CD14-positive monocyte (primary cell): ENCODE measurements around the gene CCDC33. TPM values are rescaled to one million over a fixed set of nuclear protein-coding genes. Genes with fewer than 3 reads are reported as not detected.

ENCODE experiments used
- DNase-seq, 3 donors: peaks; one replicate each; pipeline ENCODE4 v3.0.0-alpha.2; 2011 to 2022
- H2AFZ ChIP-seq: 2 replicates; pipeline ENCODE4 v1.6.0; 2012; ENCODE audit warnings: mild to moderate bottlenecking, low read depth, low read length, inconsistent platforms; ENCODE audit not compliant: insufficient read depth, poor library complexity, severe bottlenecking
- H3K27ac ChIP-seq, 2 donors: 1 replicate in 1 of 2; 2 replicates in 1 of 2; pipeline ENCODE4 v1.5.1; 2012 to 2013; ENCODE audit warnings: low read length in 2 of 2, control low read depth in 1 of 2, inconsistent platforms in 1 of 2, low read depth in 1 of 2, mild to moderate bottlenecking in 1 of 2
- H3K27me3 ChIP-seq, 2 donors: one replicate each; pipeline versions ENCODE4 v1.6.0 to v1.6.1; 2011 to 2013; ENCODE audit warnings: low read length in 2 of 2; ENCODE audit not compliant: control insufficient read depth in 2 of 2, insufficient read depth in 2 of 2
- H3K36me3 ChIP-seq, 2 donors: replicated peaks in 1 of 2; 1 replicate in 1 of 2; 2 replicates in 1 of 2; pipeline versions ENCODE4 v1.5.1 to v1.6.1; 2012 to 2013; ENCODE audit warnings: low read length in 2 of 2, control low read depth in 1 of 2, inconsistent platforms in 1 of 2, mild to moderate bottlenecking in 1 of 2; ENCODE audit not compliant: insufficient read depth in 2 of 2, control insufficient read depth in 1 of 2
- H3K4me1 ChIP-seq, 2 donors: 1 replicate in 1 of 2; 2 replicates in 1 of 2; pipeline versions ENCODE4 v1.5.1 to v1.6.1; 2012 to 2013; ENCODE audit warnings: low read length in 2 of 2, control low read depth in 1 of 2, inconsistent platforms in 1 of 2, mild to moderate bottlenecking in 1 of 2, moderate library complexity in 1 of 2; ENCODE audit not compliant: insufficient read depth in 2 of 2, control insufficient read depth in 1 of 2
- H3K4me2 ChIP-seq: replicated peaks from 2 replicates; pipeline ENCODE3; 2012; ENCODE audit warnings: low read length, moderate library complexity, mild to moderate bottlenecking; ENCODE audit not compliant: poor library complexity, severe bottlenecking; ENCODE audit errors: extremely low read depth
- H3K4me3 ChIP-seq, 3 experiments: fragments of 200-600 bp in 1 of 3; sonication (generic) in 1 of 3; replicated peaks in 1 of 3; 1 replicate in 2 of 3; 2 replicates in 1 of 3; pipeline ENCODE4 v1.5.1; 2011 to 2013; ENCODE audit warnings: low read length in 3 of 3, mild to moderate bottlenecking in 3 of 3, control low read depth in 2 of 3, low read depth in 2 of 3, inconsistent platforms in 1 of 3, moderate library complexity in 1 of 3
- H3K79me2 ChIP-seq: 2 replicates; pipeline ENCODE4 v1.6.0; 2012; ENCODE audit warnings: mild to moderate bottlenecking, control low read depth, inconsistent platforms, low read length, moderate library complexity; ENCODE audit not compliant: insufficient read depth
- H3K9ac ChIP-seq: 2 replicates; pipeline ENCODE4 v1.6.0; 2017; ENCODE audit warnings: low read length, mild to moderate bottlenecking; ENCODE audit not compliant: insufficient read depth, poor library complexity, severe bottlenecking
- H3K9me3 ChIP-seq, 2 donors: replicated peaks in 1 of 2; 1 replicate in 1 of 2; 2 replicates in 1 of 2; pipeline versions ENCODE4 v1.5.1 to v1.6.1; 2012 to 2013; ENCODE audit warnings: low read length in 2 of 2, control low read depth in 1 of 2; ENCODE audit not compliant: control insufficient read depth in 1 of 2, insufficient read depth in 1 of 2
- H4K20me1 ChIP-seq: 2 replicates; pipeline ENCODE4 v1.6.0; 2012; ENCODE audit warnings: mild to moderate bottlenecking, low read length, control low read depth, moderate library complexity; ENCODE audit not compliant: insufficient read depth
- H3K27ac Mint-ChIP-seq, 7 donors: one replicate each; pipeline ENCODE4 v1.8.0; 2020; ENCODE audit warnings: mild to moderate bottlenecking in 7 of 7, mixed read lengths in 7 of 7, moderate library complexity in 6 of 7, inconsistent platforms in 2 of 7
- H3K27me3 Mint-ChIP-seq, 3 donors: one replicate each; pipeline ENCODE4 v1.8.0; 2021 to 2022; ENCODE audit warnings: low read depth in 3 of 3, mild to moderate bottlenecking in 3 of 3, mixed read lengths in 3 of 3, moderate library complexity in 3 of 3, inconsistent platforms in 1 of 3
- H3K36me3 Mint-ChIP-seq, 2 donors: one replicate each; pipeline ENCODE4 v1.8.0; 2020; ENCODE audit warnings: mixed read lengths in 2 of 2, inconsistent platforms in 1 of 2, mild to moderate bottlenecking in 1 of 2
- H3K4me1 Mint-ChIP-seq: one replicate; pipeline ENCODE4 v1.8.0; 2020; ENCODE audit warnings: mild to moderate bottlenecking, mixed read lengths
- H3K4me3 Mint-ChIP-seq, 2 donors: one replicate each; pipeline ENCODE4 v1.8.0; 2020; ENCODE audit warnings: mild to moderate bottlenecking in 2 of 2, mixed read lengths in 2 of 2, moderate library complexity in 1 of 2
- H3K9me3 Mint-ChIP-seq, 7 donors: one replicate each; pipeline ENCODE4 v1.8.0; 2020 to 2022; ENCODE audit warnings: mixed read lengths in 7 of 7, mild to moderate bottlenecking in 6 of 7, moderate library complexity in 6 of 7, inconsistent platforms in 2 of 7
- CTCF ChIP-seq: fragments of 200-600 bp; IDR thresholded peaks from one replicate; pipeline ENCODE4 v1.8.0; 2022; ENCODE audit warnings: antibody characterized with exemption, mild to moderate bottlenecking
- WGBS: methylation state at CpG from one replicate; pipeline ENCODE4 v1.1.5; 2013; ENCODE audit warnings: missing lambda C conversion rate; ENCODE audit not compliant: insufficient coverage; 5-methylcytosine and 5-hydroxymethylcytosine counted together
- intact Hi-C, 2 donors: fragments of 100-400 bp; cut with micrococcal nuclease; formaldehyde crosslinking; loops; one replicate each; pipeline versions ENCODE4 v1.15.0 to v1.15.1; 2023
- polyA plus RNA-seq, 3 donors: library from polyadenylated mRNA; depleted of rRNA in 1 of 3; unstranded in 2 of 3; stranded (reverse) in 1 of 3; fragments of 300-500 nt in 2 of 3; fragments of >200 nt in 1 of 3; fragmentation: Illumina TruSeq in 2 of 3; gene quantifications; 1 replicate in 2 of 3; 2 replicates in 1 of 3; pipeline ENCODE4 v1.2.3, GENCODE V29; 2012 to 2021

The CCDC33 gene
- polyA plus RNA-seq, 3 donors, result not detected

- Histone ChIP-seq H3K4me1 (no peaks in the 10 kb centered on the region), H3K27me3 (no peaks in the 10 kb centered on the region), H3K4me3 (no peak overlapping the region), H3K27ac (no peak overlapping the region), H3K9me3 (no peaks in the 10 kb centered on the region), H4K20me1 (no peaks in the 10 kb centered on the region), H3K4me2 (no peak overlapping the region), H3K79me2 (no peaks in the 10 kb centered on the region), H2AFZ (no peak overlapping the region), H3K36me3 (no peaks in the 10 kb centered on the region), H3K9ac (no peak overlapping the region)
- intact Hi-C loops, result no loop called here
- Mint-ChIP-seq H3K4me1 (no peaks in the 10 kb centered on the region), H3K9me3 (no peaks in the 10 kb centered on the region), H3K36me3 (no peaks in the 10 kb centered on the region), H3K4me3 (no peak overlapping the region), H3K27ac (no peak overlapping the region), H3K27me3 (peaks cover 4 to 10% (median 5%) of the 10 kb centered on the region in 3 donors)
- WGBS, result 97% methylated on average over 5 of the region's 6 CpGs
- DNase-seq, result no peak
- TF ChIP-seq CTCF, result no peak
These were observed 39.8 kb downstream of the CCDC33 start for GRCh38 chr15:74275957-74276356.

GRCh38 chr15:74276560-74276959 is 40.4 kb downstream of the CCDC33 start:
- Histone ChIP-seq H3K9me3 (no peaks in the 10 kb centered on the region), H3K27ac (no peak overlapping the region), H2AFZ (no peak overlapping the region), H3K4me3 (no peak overlapping the region), H3K9ac (no peak overlapping the region), H4K20me1 (no peaks in the 10 kb centered on the region), H3K4me2 (no peak overlapping the region), H3K79me2 (no peaks in the 10 kb centered on the region), H3K36me3 (no peaks in the 10 kb centered on the region), H3K27me3 (no peaks in the 10 kb centered on the region), H3K4me1 (no peaks in the 10 kb centered on the region)
- no peak for DNase-seq
- TF ChIP-seq CTCF, result no peak
- Mint-ChIP-seq H3K9me3 (no peaks in the 10 kb centered on the region), H3K27ac (no peak overlapping the region), H3K4me3 (no peak overlapping the region), H3K36me3 (no peaks in the 10 kb centered on the region), H3K4me1 (no peaks in the 10 kb centered on the region), H3K27me3 (peaks cover 4 to 9% (median 5%) of the 10 kb centered on the region in 3 donors)
- whole genome bisulfite sequencing, result 81% methylated on average over 2 of the region's 3 CpGs
- intact Hi-C loops, result no loop called here
